ENCODE data around the gene DCUN1D2.
"Not testable (repeated sequence)": the region's sequence is repeated elsewhere in the genome, so short reads cannot be mapped to it uniquely, and the experiment has no call there.

The DCUN1D2 gene

DNA sequence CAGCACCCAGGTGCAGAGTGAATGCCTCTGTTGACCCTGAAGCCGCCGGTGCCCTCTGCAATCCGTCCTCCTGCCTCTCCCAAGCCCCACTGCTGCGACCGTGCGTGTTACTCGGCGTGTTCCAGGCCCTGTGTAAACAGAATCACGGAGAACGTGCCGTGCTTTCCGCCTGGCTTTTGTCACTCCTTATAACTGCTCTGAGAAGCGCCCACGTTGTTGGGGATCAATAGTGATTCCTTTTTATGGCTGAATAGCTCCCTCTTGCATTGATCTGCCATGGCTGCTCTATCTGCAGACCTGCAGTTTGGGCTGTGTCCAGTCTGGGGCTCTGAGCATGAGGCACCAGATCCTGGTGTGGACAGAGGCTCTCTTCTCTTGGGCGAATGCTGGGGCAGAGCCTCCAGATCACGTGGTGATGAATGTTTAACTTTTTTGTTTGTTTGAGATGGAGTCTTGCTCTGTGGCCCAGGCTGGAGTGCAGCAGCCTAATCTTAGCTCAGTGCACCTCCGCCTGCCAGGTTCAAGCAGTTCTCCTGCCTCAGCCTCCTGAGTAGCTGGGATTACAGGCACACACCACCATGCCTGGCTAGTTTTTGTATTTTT lies 53.0 kb downstream of the DCUN1D2 start:
- no peaks in the 10 kb centered on the region for H3K27me3 ChIP-seq
- TF ChIP-seq, protein P1, sequence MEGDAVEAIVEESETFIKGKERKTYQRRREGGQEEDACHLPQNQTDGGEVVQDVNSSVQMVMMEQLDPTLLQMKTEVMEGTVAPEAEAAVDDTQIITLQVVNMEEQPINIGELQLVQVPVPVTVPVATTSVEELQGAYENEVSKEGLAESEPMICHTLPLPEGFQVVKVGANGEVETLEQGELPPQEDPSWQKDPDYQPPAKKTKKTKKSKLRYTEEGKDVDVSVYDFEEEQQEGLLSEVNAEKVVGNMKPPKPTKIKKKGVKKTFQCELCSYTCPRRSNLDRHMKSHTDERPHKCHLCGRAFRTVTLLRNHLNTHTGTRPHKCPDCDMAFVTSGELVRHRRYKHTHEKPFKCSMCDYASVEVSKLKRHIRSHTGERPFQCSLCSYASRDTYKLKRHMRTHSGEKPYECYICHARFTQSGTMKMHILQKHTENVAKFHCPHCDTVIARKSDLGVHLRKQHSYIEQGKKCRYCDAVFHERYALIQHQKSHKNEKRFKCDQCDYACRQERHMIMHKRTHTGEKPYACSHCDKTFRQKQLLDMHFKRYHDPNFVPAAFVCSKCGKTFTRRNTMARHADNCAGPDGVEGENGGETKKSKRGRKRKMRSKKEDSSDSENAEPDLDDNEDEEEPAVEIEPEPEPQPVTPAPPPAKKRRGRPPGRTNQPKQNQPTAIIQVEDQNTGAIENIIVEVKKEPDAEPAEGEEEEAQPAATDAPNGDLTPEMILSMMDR (IDR thresholded peaks at IDR 0.05), result no peak
- H3K9me3 ChIP-seq, result no peaks in the 10 kb centered on the region
- H3K27ac ChIP-seq, result no peak overlapping the region
- no peak overlapping the region for H3K4me3 ChIP-seq (ENCODE audit: low read depth in 1 of 2, low read length in 1 of 2)
- no peaks in the 10 kb centered on the region for H3K4me1 ChIP-seq (ENCODE audit: control insufficient read depth in 1 of 2, insufficient read depth in 1 of 2, low read depth in 1 of 2, low read length in 1 of 2)
- no peaks in the 10 kb centered on the region for H3K36me3 ChIP-seq

DNA sequence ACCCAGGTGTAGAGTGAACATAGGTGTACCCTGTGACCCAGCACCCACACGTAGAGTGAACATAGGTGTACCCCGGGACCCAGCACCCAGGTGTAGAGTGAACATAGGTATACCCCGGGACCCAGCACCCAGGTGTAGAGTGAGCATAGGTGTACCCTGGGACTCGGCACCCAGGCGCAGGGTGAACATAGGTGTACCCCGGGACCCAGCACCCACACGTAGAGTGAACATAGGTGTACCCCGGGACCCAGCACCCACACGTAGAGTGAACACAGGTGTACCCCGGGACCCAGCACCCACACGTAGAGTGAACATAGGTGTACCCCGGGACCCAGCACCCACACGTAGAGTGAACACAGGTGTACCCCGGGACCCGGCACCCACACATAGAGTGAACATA lies 53.6 kb downstream of the DCUN1D2 start:
- not testable (repeated sequence) for H3K4me1 ChIP-seq (ENCODE audit: control insufficient read depth in 1 of 2, insufficient read depth in 1 of 2, low read depth in 1 of 2, low read length in 1 of 2); H3K4me3 ChIP-seq (ENCODE audit: low read depth in 1 of 2, low read length in 1 of 2); H3K36me3 ChIP-seq; H3K27ac ChIP-seq; H3K27me3 ChIP-seq; H3K9me3 ChIP-seq

DNA sequence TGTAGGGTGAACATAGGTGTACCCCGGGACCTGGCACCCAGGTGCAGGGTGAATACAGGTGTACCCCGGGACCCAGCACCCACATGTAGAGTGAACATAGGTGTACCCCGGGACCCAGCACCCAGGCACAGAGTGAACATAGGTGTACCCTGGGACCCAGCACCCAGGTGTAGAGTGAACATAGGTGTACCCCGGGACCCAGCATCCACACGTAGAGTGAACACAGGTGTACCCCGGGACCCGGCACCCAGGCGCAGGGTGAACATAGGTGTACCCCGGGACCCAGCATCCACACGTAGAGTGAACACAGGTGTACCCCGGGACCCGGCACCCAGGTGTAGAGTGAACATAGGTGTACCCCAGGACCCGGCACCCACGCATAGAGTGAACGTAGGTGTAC lies 54.6 kb downstream of the DCUN1D2 start:
- not testable (repeated sequence) for H3K4me1 ChIP-seq (ENCODE audit: control insufficient read depth in 1 of 2, insufficient read depth in 1 of 2, low read depth in 1 of 2, low read length in 1 of 2); H3K36me3 ChIP-seq; H3K27ac ChIP-seq; H3K4me3 ChIP-seq (ENCODE audit: low read depth in 1 of 2, low read length in 1 of 2); H3K27me3 ChIP-seq; H3K9me3 ChIP-seq

DNA sequence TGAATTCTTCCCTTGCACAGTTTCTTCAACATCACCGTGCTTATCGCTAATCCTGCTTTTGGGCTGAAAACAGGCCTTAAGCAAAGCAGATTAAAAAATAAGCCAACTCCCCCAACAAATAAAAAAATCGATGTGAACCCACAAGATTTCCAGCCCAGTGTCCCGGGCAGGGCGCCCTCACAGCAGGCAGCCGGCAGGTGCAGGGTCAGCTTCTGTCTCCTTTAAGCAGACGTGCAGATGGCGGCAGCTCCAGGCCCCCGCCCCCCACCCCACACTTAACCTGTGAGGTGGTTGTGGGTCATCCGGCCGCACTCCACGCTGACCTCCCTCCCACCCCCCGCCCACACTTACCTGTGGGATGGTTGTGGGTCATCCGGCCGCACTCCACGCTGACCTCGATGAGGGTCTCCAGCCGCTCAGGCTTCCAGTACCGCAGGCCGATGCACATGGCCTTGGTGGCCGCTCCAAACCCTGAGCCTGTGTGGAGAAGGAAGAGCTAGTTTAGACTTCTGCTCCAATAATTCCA lies 57.1 kb downstream of the DCUN1D2 start:
- no peaks in the 10 kb centered on the region for H3K9me3 ChIP-seq
- H3K27me3 ChIP-seq, result no peaks in the 10 kb centered on the region
- no peak overlapping the region for H3K4me3 ChIP-seq (ENCODE audit: low read depth in 1 of 2, low read length in 1 of 2)
- TF ChIP-seq, protein P1 (IDR thresholded peaks at IDR 0.05), result no peak
- H3K27ac ChIP-seq, result no peak overlapping the region
- H3K36me3 ChIP-seq, result no peaks in the 10 kb centered on the region
- no peaks in the 10 kb centered on the region for H3K4me1 ChIP-seq (ENCODE audit: control insufficient read depth in 1 of 2, insufficient read depth in 1 of 2, low read depth in 1 of 2, low read length in 1 of 2)

DNA sequence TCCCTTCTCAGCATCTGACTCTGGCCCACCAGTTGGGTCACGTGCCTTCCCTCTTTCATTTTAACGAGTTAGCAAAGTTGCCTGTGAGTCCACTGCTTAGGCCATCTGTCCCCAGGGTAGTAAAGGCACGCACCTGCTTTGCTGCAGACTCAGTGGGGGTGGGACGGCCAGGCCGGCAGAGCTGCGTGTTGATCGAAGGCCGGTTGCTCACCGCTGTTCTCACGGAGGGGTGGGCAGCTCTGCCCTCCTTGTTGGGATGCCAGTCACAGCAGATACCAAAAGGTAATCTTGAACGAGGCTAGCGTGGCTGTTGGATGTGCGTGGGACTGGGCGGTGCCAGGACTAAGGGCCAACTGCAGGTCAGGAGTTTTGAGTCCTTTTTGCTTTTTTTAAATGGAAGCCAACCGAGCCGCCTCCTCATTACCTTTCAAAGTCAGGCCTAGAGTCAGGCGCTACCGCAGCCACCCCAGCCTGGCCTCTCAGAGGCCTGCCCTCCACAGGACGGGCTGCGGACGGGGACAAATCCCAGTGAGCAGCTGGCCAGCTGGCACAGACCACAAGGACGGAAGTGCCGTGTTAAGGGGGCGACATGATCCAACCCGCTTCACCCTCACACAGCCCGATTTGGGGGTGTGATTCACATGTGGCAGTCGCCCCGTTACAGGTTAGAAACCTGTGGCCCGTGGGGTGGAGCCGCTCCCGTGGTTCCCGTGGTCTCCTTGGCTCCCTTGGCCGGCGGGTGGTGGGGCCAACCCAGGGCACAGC lies 57.8 kb downstream of the DCUN1D2 start:
- Histone ChIP-seq H3K36me3 (no peaks in the 10 kb centered on the region), H3K9me3 (no peaks in the 10 kb centered on the region), H3K4me3 (ENCODE audit: low read depth in 1 of 2, low read length in 1 of 2) (no peak overlapping the region), H3K27me3 (no peaks in the 10 kb centered on the region), H3K4me1 (ENCODE audit: control insufficient read depth in 1 of 2, insufficient read depth in 1 of 2, low read depth in 1 of 2, low read length in 1 of 2) (no peaks in the 10 kb centered on the region), H3K27ac (no peak overlapping the region)
- TF ChIP-seq, protein P1 (IDR thresholded peaks at IDR 0.05), result no peak

DNA sequence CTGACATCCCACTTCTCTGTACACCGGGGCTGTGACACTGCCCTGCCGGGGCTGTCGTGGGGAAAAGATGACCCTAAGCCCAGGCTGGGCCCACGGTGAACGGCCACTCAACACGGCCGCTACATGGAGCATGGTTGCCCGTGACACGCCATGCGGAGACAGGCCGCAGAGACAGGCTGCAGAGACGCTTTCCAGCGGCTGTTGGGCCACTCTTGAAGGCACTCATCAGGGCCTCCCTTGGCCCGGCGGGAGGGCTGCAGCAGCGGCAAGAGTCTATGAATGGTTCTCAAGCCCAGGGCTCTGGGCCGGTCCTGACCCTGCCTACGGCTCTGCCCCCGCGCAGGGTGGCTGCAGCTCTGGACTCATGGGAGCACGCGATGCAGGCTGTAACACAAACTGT lies 59.3 kb downstream of the DCUN1D2 start:
- Histone ChIP-seq H3K4me3 (ENCODE audit: low read depth in 1 of 2, low read length in 1 of 2) (no peak overlapping the region), H3K4me1 (ENCODE audit: control insufficient read depth in 1 of 2, insufficient read depth in 1 of 2, low read depth in 1 of 2, low read length in 1 of 2) (no peaks in the 10 kb centered on the region), H3K27ac (no peak overlapping the region), H3K9me3 (no peaks in the 10 kb centered on the region), H3K27me3 (no peaks in the 10 kb centered on the region), H3K36me3 (no peaks in the 10 kb centered on the region)
- TF ChIP-seq, protein P1 (IDR thresholded peaks at IDR 0.05), result no peak
